Vagina (tissue), 2 donors: Measurements from ENCODE around the gene ZNF175. TPM values are rescaled to one million over a fixed set of nuclear protein-coding genes. Genes with fewer than 3 reads are reported as not detected.
A peak's percentile ranks its signal among the peaks of the same experiment; 100 is the strongest.

Source experiments
- DNase-seq, 2 donors: peaks; one replicate each; pipeline ENCODE4 v3.0.0-alpha.2; 2017; ENCODE audit errors: extremely low spot score in 2 of 2
- H3K27ac ChIP-seq: fragments of 200-600 bp; sonication (generic); one replicate; pipeline ENCODE4 v1.5.1; 2019
- H3K27me3 ChIP-seq: fragments of 200-600 bp; sonication (generic); one replicate; pipeline ENCODE4 v1.5.1; 2019
- H3K36me3 ChIP-seq, 2 donors: fragments of 200-600 bp; sonication (generic); one replicate each; pipeline ENCODE4 v1.5.1; 2017 to 2019
- H3K4me1 ChIP-seq: fragments of 200-600 bp; sonication (generic); one replicate; pipeline ENCODE4 v1.5.1; 2019
- H3K4me3 ChIP-seq, 2 donors: fragments of 200-600 bp; sonication (generic); 1 replicate in 1 of 2; 2 replicates in 1 of 2; pipeline ENCODE4 v1.5.1; 2016 to 2019
- H3K9me3 ChIP-seq: fragments of 200-600 bp; sonication (generic); one replicate; pipeline ENCODE4 v1.5.1; 2019
- CTCF ChIP-seq, 3 experiments: fragments of 450-650 bp in 2 of 3; fragments of 200-600 bp in 1 of 3; sonication (generic) in 1 of 3; IDR thresholded peaks; one replicate each; pipeline ENCODE4 v1.5.1; 2017 to 2019; ENCODE audit warnings: antibody characterized with exemption in 3 of 3, mild to moderate bottlenecking in 2 of 3, moderate library complexity in 2 of 3
- POLR2A ChIP-seq, 2 donors: fragments of 450-650 bp; IDR thresholded peaks; one replicate each; pipeline ENCODE4 v1.6.1; 2017; ENCODE audit warnings: antibody characterized with exemption in 2 of 2, mild to moderate bottlenecking in 2 of 2, moderate library complexity in 2 of 2
- POLR2AphosphoS5 ChIP-seq, 2 donors: sonication (generic); formaldehyde crosslinking; IDR thresholded peaks; one replicate each; pipeline ENCODE4 v1.9.0; 2017; ENCODE audit warnings: antibody characterized with exemption in 2 of 2, mild to moderate bottlenecking in 2 of 2, low read depth in 1 of 2; ENCODE audit not compliant: insufficient read depth in 1 of 2
- intact Hi-C: fragments of 100-400 bp; cut with DNase I; formaldehyde crosslinking; loops from one replicate; pipeline ENCODE4 v1.15.1; 2023
- total RNA-seq: library from RNA; depleted of rRNA; stranded (reverse); fragments of >200 nt; gene quantifications from one replicate; pipeline ENCODE4 v1.2.3, GENCODE V29; 2016

ZNF175 gene
- total RNA-seq, result 8.1 TPM

- Histone ChIP-seq H3K27me3 (no peaks in the 10 kb centered on the region), H3K36me3 (peaks cover 0 to 14% of the 10 kb centered on the region in 2 donors), H3K9me3 (no peaks in the 10 kb centered on the region), H3K27ac (peak within 1 kb of the TSS; percentile 57), H3K4me3 (peak within 1 kb of the TSS; percentile 70 to 75), H3K4me1 (peaks cover 24% of the 10 kb centered on the region)
- TF ChIP-seq CTCF (IDR thresholded peaks at IDR 0.05) (peak in 1 of 3 experiments; percentile 7), POLR2AphosphoS5 (IDR thresholded peaks at IDR 0.05; ENCODE audit: insufficient read depth in 1 of 2, low read depth in 1 of 2) (peak in 1 of 2 donors; percentile 100), POLR2A (IDR thresholded peaks at IDR 0.05) (no peak)
- DNase-seq, result no peak
- intact Hi-C loops, result no loop called here
Measured at GRCh38 chr19:51570962-51571575, at the start of gene ZNF175. Gene ZNF175, plus strand, starts transcription at chr19:51571283. Its CDS starts 2,047 bp downstream, at chr19:51573330.

GRCh38 chr19:51521357-51521756 is 49.7 kb upstream of the ZNF175 start:
- Histone ChIP-seq H3K9me3 (no peaks in the 10 kb centered on the region), H3K27me3 (no peaks in the 10 kb centered on the region), H3K27ac (no peak overlapping the region), H3K4me1 (no peaks in the 10 kb centered on the region), H3K36me3 (no peaks in the 10 kb centered on the region), H3K4me3 (no peak overlapping the region)
- DNase-seq, result no peak
- TF ChIP-seq CTCF (IDR thresholded peaks at IDR 0.05) (no peak), POLR2AphosphoS5 (IDR thresholded peaks at IDR 0.05; ENCODE audit: insufficient read depth in 1 of 2, low read depth in 1 of 2) (no peak)
- intact Hi-C loops, result no loop called here

- Histone ChIP-seq H3K27ac (no peak overlapping the region), H3K4me3 (no peak overlapping the region), H3K36me3 (no peaks in the 10 kb centered on the region), H3K9me3 (no peaks in the 10 kb centered on the region), H3K4me1 (no peaks in the 10 kb centered on the region), H3K27me3 (no peaks in the 10 kb centered on the region)
- no peak for DNase-seq
- no peak for TF ChIP-seq POLR2AphosphoS5 (IDR thresholded peaks at IDR 0.05; ENCODE audit: insufficient read depth in 1 of 2, low read depth in 1 of 2)
- TF ChIP-seq CTCF (IDR thresholded peaks at IDR 0.05), result no peak
- TF ChIP-seq POLR2A (IDR thresholded peaks at IDR 0.05), result no peak
- intact Hi-C loops, result no loop called here
Measured at GRCh38 chr19:51521781-51522180, 49.3 kb upstream of the ZNF175 start.

- intact Hi-C loops, result no loop called here
- TF ChIP-seq CTCF (IDR thresholded peaks at IDR 0.05), result no peak
- TF ChIP-seq POLR2AphosphoS5 (IDR thresholded peaks at IDR 0.05; ENCODE audit: insufficient read depth in 1 of 2, low read depth in 1 of 2), result no peak
- no peak for TF ChIP-seq POLR2A (IDR thresholded peaks at IDR 0.05)
- no peaks in the 10 kb centered on the region for H3K27me3 ChIP-seq
- no peaks in the 10 kb centered on the region for H3K4me1 ChIP-seq
- H3K4me3 ChIP-seq, result no peak overlapping the region
- no peak for DNase-seq
- H3K9me3 ChIP-seq, result no peaks in the 10 kb centered on the region
- H3K36me3 ChIP-seq, result no peaks in the 10 kb centered on the region
- no peak overlapping the region for H3K27ac ChIP-seq
Measured at GRCh38 chr19:51524666-51525264, 46.3 kb upstream of the ZNF175 start.

- DNase-seq, result no peak
- H3K4me3 ChIP-seq, result no peak overlapping the region
- intact Hi-C loops, result no loop called here
- no peaks in the 10 kb centered on the region for H3K27me3 ChIP-seq
- no peak overlapping the region for H3K27ac ChIP-seq
- no peaks in the 10 kb centered on the region for H3K36me3 ChIP-seq
- TF ChIP-seq POLR2AphosphoS5 (IDR thresholded peaks at IDR 0.05; ENCODE audit: insufficient read depth in 1 of 2, low read depth in 1 of 2), result no peak
- TF ChIP-seq POLR2A (IDR thresholded peaks at IDR 0.05), result no peak
- TF ChIP-seq CTCF (IDR thresholded peaks at IDR 0.05), result no peak
- no peaks in the 10 kb centered on the region for H3K9me3 ChIP-seq
- no peaks in the 10 kb centered on the region for H3K4me1 ChIP-seq
Measured at GRCh38 chr19:51525651-51526050, 45.4 kb upstream of the ZNF175 start.
